Measurements from ENCODE around the gene ZNF385A. TPM values are rescaled to one million over a fixed set of nuclear protein-coding genes. Genes with fewer than 3 reads are reported as not detected.

The ZNF385A gene
- total RNA-seq, 1 experiment from 2014 or later, result 5.7 TPM

GRCh38 chr12:54388237-54389133 is 4.0 kb upstream of the ZNF385A start:
- DNase-seq, result no peak

More at GRCh38 chr12:54388237-54389133, 4.0 kb upstream of the ZNF385A start:
- Histone ChIP-seq H3K4me1 (ENCODE audit: insufficient read depth, low read length) (peaks cover 31% of the 10 kb centered on the region), H3K9me3 (ENCODE audit: control insufficient read depth, low read depth, low read length) (no peaks in the 10 kb centered on the region), H3K4me2 (ENCODE audit: insufficient read depth, insufficient read length, low read length) (no peak overlapping the region), H3K14ac (ENCODE audit: insufficient read depth, low read length) (no peak overlapping the region), H3K4ac (ENCODE audit: low read depth, low read length) (no peak overlapping the region), H3K56ac (ENCODE audit: insufficient read length, low read depth, low read length) (no peak overlapping the region), H4K8ac (replicated peaks; ENCODE audit: insufficient read length, low read depth, low read length) (no peak overlapping the region), H4K5ac (ENCODE audit: insufficient read length, low read depth, low read length) (no peak overlapping the region), H2AK5ac (ENCODE audit: insufficient read length, low read length) (no peak overlapping the region), H3K23ac (ENCODE audit: insufficient read length, low read depth, low read length) (no peak overlapping the region), H2BK15ac (ENCODE audit: low read depth, low read length) (no peak overlapping the region), H2AFZ (ENCODE audit: low read length) (no peak overlapping the region), H3K79me1 (ENCODE audit: insufficient read depth, low read depth, low read length, poor library complexity, severe bottlenecking) (no peaks in the 10 kb centered on the region), H3K27ac (ENCODE audit: insufficient read length, low read depth, low read length) (no peak overlapping the region), H3K27me3 (ENCODE audit: insufficient read depth, low read length) (no peaks in the 10 kb centered on the region), H3K79me2 (ENCODE audit: insufficient read depth, low read length) (no peaks in the 10 kb centered on the region; the same call in 1 of the 2 replicates), H2BK20ac (ENCODE audit: low read depth, low read length, poor library complexity, severe bottlenecking) (no peak overlapping the region), H3K18ac (ENCODE audit: insufficient read length, low read depth, low read length) (no peak overlapping the region), H4K20me1 (ENCODE audit: control insufficient read depth, insufficient read depth, insufficient read length) (no peaks in the 10 kb centered on the region), H3K9ac (ENCODE audit: extremely low read depth, insufficient read length, low read length) (no peak overlapping the region), H2BK5ac (ENCODE audit: insufficient read length, low read length) (no peak overlapping the region), H3K23me2 (ENCODE audit: insufficient read length, low read depth, low read length, poor library complexity, severe bottlenecking) (peaks cover 26% of the 10 kb centered on the region), H3T11ph (ENCODE audit: low read length) (no peak overlapping the region), H4K91ac (ENCODE audit: insufficient read length, low read depth, low read length) (no peak overlapping the region), H2BK120ac (ENCODE audit: low read depth, low read length, poor library complexity, severe bottlenecking) (no peak overlapping the region), H2BK12ac (ENCODE audit: insufficient read length, low read depth, low read length) (no peak overlapping the region)
- no peaks in the 10 kb centered on the region for H3K9me3 Mint-ChIP-seq
- H3K4me1 Mint-ChIP-seq, result peaks cover 75 to 81% of the 10 kb centered on the region in 2 experiments
- H3K27me3 Mint-ChIP-seq (ENCODE audit: low read depth), result peaks cover 17% of the 10 kb centered on the region
- no CpG with 5 or more reads among the region's 4 CpGs for WGBS (ENCODE audit: extremely low coverage, insufficient read length, low lambda C conversion rate)
- H3K36me3 Mint-ChIP-seq (ENCODE audit: insufficient read depth in 1 of 3, low read depth in 3 of 3), result peaks cover 2 to 6% (median 2%) of the 10 kb centered on the region in 3 experiments; a peak in 5 of 7 replicates
- TF ChIP-seq CTCF (conservative IDR thresholded peaks at IDR 0.05), result no peak
- H3K4me3 Mint-ChIP-seq, result no peak overlapping the region; a peak in 1 of 5 replicates
- H3K27ac Mint-ChIP-seq, result no peak overlapping the region
